GM23338 (cell line): ENCODE results near the gene ANKS1B. TPM values are rescaled to one million over a fixed set of nuclear protein-coding genes. Genes with fewer than 3 reads are reported as not detected.

Source experiments
- ATAC-seq: fragments of 200-7000 bp; cut with Tn5 transposase; 3 replicates; pipeline ENCODE4 v1.9.1; 2020
- DNase-seq: peaks from one replicate; pipeline ENCODE4 v3.0.0-alpha.2; 2015; ENCODE audit warnings: low spot score
- H2AFZ ChIP-seq: fragments of 200-600 bp; sonication (generic); 2 replicates; pipeline ENCODE4 v1.8.0; 2016; ENCODE audit warnings: antibody characterized with exemption, mild to moderate bottlenecking, moderate library complexity
- H3F3A ChIP-seq: fragments of 200-600 bp; sonication (generic); replicated peaks from 2 replicates; pipeline ENCODE4 v1.8.0; 2017; ENCODE audit warnings: antibody characterized with exemption, mixed run types, low read depth
- H3K27ac ChIP-seq: fragments of 200-600 bp; sonication (generic); 2 replicates; pipeline ENCODE4 v1.6.1; 2016; ENCODE audit warnings: low read depth
- H3K27me3 ChIP-seq: fragments of 200-600 bp; sonication (generic); 2 replicates; pipeline ENCODE4 v1.8.0; 2016; ENCODE audit warnings: mild to moderate bottlenecking, mixed run types, moderate library complexity; ENCODE audit not compliant: insufficient read depth
- H3K36me3 ChIP-seq: fragments of 200-600 bp; sonication (generic); 2 replicates; pipeline ENCODE4 v1.8.0; 2016; ENCODE audit warnings: mild to moderate bottlenecking; ENCODE audit not compliant: insufficient read depth
- H3K4me1 ChIP-seq: fragments of 200-600 bp; sonication (generic); 2 replicates; pipeline ENCODE4 v1.8.0; 2016; ENCODE audit warnings: mild to moderate bottlenecking, moderate library complexity; ENCODE audit not compliant: insufficient read depth
- H3K4me2 ChIP-seq: fragments of 200-600 bp; sonication (generic); 2 replicates; pipeline ENCODE4 v1.7.1; 2017; ENCODE audit warnings: mixed run types
- H3K4me3 ChIP-seq: fragments of 200-600 bp; sonication (generic); 2 replicates; pipeline ENCODE4 v1.6.1; 2016; ENCODE audit warnings: mixed run types
- H3K79me2 ChIP-seq: fragments of 200-600 bp; sonication (generic); replicated peaks from 2 replicates; pipeline ENCODE4 v1.8.0; 2017; ENCODE audit warnings: mild to moderate bottlenecking; ENCODE audit not compliant: insufficient read depth
- H3K9me2 ChIP-seq: fragments of 200-600 bp; sonication (generic); 2 replicates; pipeline ENCODE4 v1.8.0; 2017; ENCODE audit not compliant: insufficient read depth
- H4K20me1 ChIP-seq: fragments of 200-600 bp; sonication (generic); replicated peaks from 2 replicates; pipeline ENCODE4 v1.8.0; 2017; ENCODE audit warnings: mild to moderate bottlenecking; ENCODE audit not compliant: insufficient read depth
- H3K27ac Mint-ChIP-seq: 2 replicates; pipeline ENCODE4 v1.8.0; 2020; ENCODE audit warnings: inconsistent platforms, mild to moderate bottlenecking, moderate library complexity, mixed read lengths
- H3K27me3 Mint-ChIP-seq: 3 replicates; pipeline ENCODE4 v1.8.0; 2022; ENCODE audit warnings: low read depth, mild to moderate bottlenecking, moderate library complexity, mixed read lengths, inconsistent platforms; ENCODE audit not compliant: insufficient read depth, poor library complexity
- H3K36me3 Mint-ChIP-seq: 3 replicates; pipeline ENCODE4 v1.8.0; 2021; ENCODE audit warnings: low read depth, mild to moderate bottlenecking, inconsistent platforms, moderate library complexity, mixed read lengths
- H3K4me1 Mint-ChIP-seq: 3 replicates; pipeline ENCODE4 v1.8.0; 2020; ENCODE audit warnings: mild to moderate bottlenecking, inconsistent platforms, mixed read lengths
- H3K4me3 Mint-ChIP-seq: 3 replicates; pipeline ENCODE4 v1.8.0; 2021; ENCODE audit warnings: moderate library complexity, mild to moderate bottlenecking, inconsistent platforms, mixed read lengths
- H3K9me3 Mint-ChIP-seq: 3 replicates; pipeline ENCODE4 v1.8.0; 2020; ENCODE audit warnings: moderate library complexity, mild to moderate bottlenecking, inconsistent platforms, mixed read lengths
- CREB1 ChIP-seq: fragments of 250-450 bp; sonication (Bioruptor Pico); IDR thresholded peaks from 2 replicates; pipeline ENCODE4 v1.5.0; 2020; ENCODE audit warnings: low read depth, mild to moderate bottlenecking, moderate library complexity
- NANOG ChIP-seq: IDR thresholded peaks from 2 replicates; pipeline ENCODE4 v1.6.1; 2016; ENCODE audit warnings: antibody characterized with exemption, borderline replicate concordance
- POLR2AphosphoS5 ChIP-seq: IDR thresholded peaks from 2 replicates; pipeline ENCODE4 v1.6.1; 2016; ENCODE audit warnings: antibody characterized with exemption, low read depth
- REST ChIP-seq: IDR thresholded peaks from one replicate; pipeline ENCODE4 v1.6.1; 2018; ENCODE audit warnings: antibody characterized with exemption; ENCODE audit not compliant: unreplicated experiment
- STAT1 ChIP-seq: IDR thresholded peaks from one replicate; pipeline ENCODE4 v1.6.1; 2016; ENCODE audit warnings: antibody characterized with exemption; ENCODE audit not compliant: unreplicated experiment
- ZNF114 ChIP-seq: fragments of 250-450 bp; sonication (Bioruptor Pico); IDR thresholded peaks from 2 replicates; pipeline ENCODE4 v1.5.0; 2020; ENCODE audit warnings: mild to moderate bottlenecking, moderate library complexity
- ZNF331 ChIP-seq: fragments of 250-450 bp; sonication (Bioruptor Pico); IDR thresholded peaks from 2 replicates; pipeline ENCODE4 v1.5.0; 2020; ENCODE audit warnings: low read depth, mild to moderate bottlenecking, moderate library complexity
- ZNF462 ChIP-seq: fragments of 250-450 bp; sonication (Bioruptor Pico); IDR thresholded peaks from 2 replicates; pipeline ENCODE4 v1.5.0; 2020; ENCODE audit warnings: mild to moderate bottlenecking, moderate library complexity
- polyA plus RNA-seq: library from polyadenylated mRNA; unstranded; fragments of >200 nt; fragmentation: Nextera tagmentation; extraction: Ambion mirVana; gene quantifications from 2 replicates; pipeline ENCODE4 v1.2.1, GENCODE V29; 2016
- total RNA-seq: library from RNA; depleted of rRNA; stranded (reverse); fragments of >200 nt; shearing (Covaris generic); gene quantifications from 2 replicates; pipeline ENCODE4 v1.2.3, GENCODE V29; 2014

The ANKS1B gene
- total and polyA plus RNA-seq, 2 experiments from 2014 or later = 4.3 to 5.8 TPM

- Histone ChIP-seq H3K4me3 (no peak overlapping the region), H3K27me3 (no peaks in the 10 kb centered on the region), H4K20me1 (no peaks in the 10 kb centered on the region), H3K4me1 (no peaks in the 10 kb centered on the region), H3K79me2 (no peaks in the 10 kb centered on the region), H3K4me2 (no peak overlapping the region), H3F3A (no peaks in the 10 kb centered on the region), H3K36me3 (no peaks in the 10 kb centered on the region), H3K27ac (no peak overlapping the region), H2AFZ (no peak overlapping the region), H3K9me2 (no peaks in the 10 kb centered on the region)
- no peaks in the 10 kb centered on the region for H3K36me3 Mint-ChIP-seq
- H3K4me1 Mint-ChIP-seq = peaks cover 12% of the 10 kb centered on the region; the same call in 2 of the 3 replicates
- no peak overlapping the region for H3K4me3 Mint-ChIP-seq
- TF ChIP-seq ZNF331 (CRISPR knock-in tag) (no peak), NANOG (no peak), POLR2AphosphoS5 (no peak), REST (no peak), ZNF114 (CRISPR knock-in tag) (no peak), CREB1 (CRISPR knock-in tag) (no peak), STAT1 (no peak), ZNF462 (no peak)
- no peaks in the 10 kb centered on the region for H3K9me3 Mint-ChIP-seq
- no peak overlapping the region for H3K27ac Mint-ChIP-seq
- no peak for DNase-seq
- no peak for ATAC-seq
- H3K27me3 Mint-ChIP-seq = no peaks in the 10 kb centered on the region
Measured at GRCh38 chr12:99977550-99977949, 7.2 kb downstream of the ANKS1B start.
